NCI-H1930 (cell line): ENCODE results near the gene ZNF691.
A peak's percentile ranks its signal among the peaks of the same experiment; 100 is the strongest.
"Not testable (repeated sequence)": the region's sequence is repeated elsewhere in the genome, so short reads cannot be mapped to it uniquely, and the experiment has no call there.

Experiments
- DNase-seq, 2 experiments: peaks; one replicate each; lab custom pipeline; 2025; lab: John Stamatoyannopoulos, UW

ZNF691 gene

GRCh38 chr1:42846257-42847110 is at the start of gene ZNF691:
Gene ZNF691 (plus strand): TSS chr1:42846613. CDS start chr1:42849659, 3,046 bp downstream.
- peak; percentile 89 to 93 for DNase-seq

- no peak for DNase-seq
Observed at GRCh38 chr1:42797414-42797813, 49.0 kb upstream of the ZNF691 start.

- DNase-seq, result no peak
Observed at GRCh38 chr1:42797979-42798378, 48.4 kb upstream of the ZNF691 start.

- DNase-seq, result no peak
Observed at GRCh38 chr1:42801832-42802473, 44.5 kb upstream of the ZNF691 start.

GRCh38 chr1:42806171-42806570 is 40.2 kb upstream of the ZNF691 start:
- DNase-seq, result no peak

GRCh38 chr1:42806593-42806992 is 39.8 kb upstream of the ZNF691 start:
- DNase-seq, result no peak

- DNase-seq, result no peak
Observed at GRCh38 chr1:42807056-42807668, 39.3 kb upstream of the ZNF691 start.

- not testable (repeated sequence) for DNase-seq
Observed at GRCh38 chr1:42814815-42815214, 31.6 kb upstream of the ZNF691 start.

- no peak for DNase-seq
Observed at GRCh38 chr1:42815941-42816584, 30.4 kb upstream of the ZNF691 start.

- peak; percentile 79 to 88 for DNase-seq
Observed at GRCh38 chr1:42816585-42817439, 29.6 kb upstream of the ZNF691 start, which contains the start of the genes ERMAP and SVBP. Gene ERMAP (plus strand): TSS chr1:42817122. CDS start chr1:42830449, 13,327 bp downstream. Gene SVBP (minus strand): TSS chr1:42817397. CDS start chr1:42816544, 853 bp downstream.

- no peak for DNase-seq
Observed at GRCh38 chr1:42817440-42817767, 29.0 kb upstream of the ZNF691 start.

GRCh38 chr1:42817976-42818375 is 28.4 kb upstream of the ZNF691 start:
- no peak for DNase-seq

GRCh38 chr1:42820813-42821212 is 25.6 kb upstream of the ZNF691 start:
- DNase-seq, result no peak

GRCh38 chr1:42821690-42822089 is 24.7 kb upstream of the ZNF691 start:
- DNase-seq, result no peak

GRCh38 chr1:42822800-42823392 is 23.5 kb upstream of the ZNF691 start:
- DNase-seq, result no peak

- no peak for DNase-seq
Observed at GRCh38 chr1:42824481-42825035, 21.9 kb upstream of the ZNF691 start.

- DNase-seq, result no peak
Observed at GRCh38 chr1:42825036-42825851, 21.2 kb upstream of the ZNF691 start.

GRCh38 chr1:42830631-42831030 is 15.8 kb upstream of the ZNF691 start:
- no peak for DNase-seq

GRCh38 chr1:42831273-42831672 is 15.1 kb upstream of the ZNF691 start:
- no peak for DNase-seq
